Measurements from ENCODE around the gene ACSS3.
"Not testable (repeated sequence)": the region's sequence is repeated elsewhere in the genome, so short reads cannot be mapped to it uniquely, and the experiment has no call there.

The ACSS3 gene

DNA sequence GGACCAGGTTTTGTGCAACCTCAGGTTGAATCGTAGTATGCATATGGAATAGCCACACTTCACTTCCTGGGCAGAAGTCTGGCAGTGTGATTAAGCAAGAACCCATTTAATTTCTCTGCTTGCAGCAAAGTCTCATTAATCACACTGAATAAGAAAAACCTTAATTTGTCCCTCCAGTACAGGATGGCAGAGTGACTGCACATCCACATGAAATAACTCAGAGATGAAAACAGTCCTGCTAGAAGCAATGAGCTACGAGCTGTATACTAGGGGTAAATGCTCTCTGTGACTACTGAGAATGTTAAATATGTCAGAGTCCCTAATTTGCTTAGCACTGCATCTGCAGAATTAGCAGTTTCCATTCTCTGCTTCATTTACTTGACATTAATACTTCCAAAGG, 88.9 kb downstream of the ACSS3 start:
- DNase-seq (ENCODE audit: low read depth in 2 of 2) = no peak

DNA sequence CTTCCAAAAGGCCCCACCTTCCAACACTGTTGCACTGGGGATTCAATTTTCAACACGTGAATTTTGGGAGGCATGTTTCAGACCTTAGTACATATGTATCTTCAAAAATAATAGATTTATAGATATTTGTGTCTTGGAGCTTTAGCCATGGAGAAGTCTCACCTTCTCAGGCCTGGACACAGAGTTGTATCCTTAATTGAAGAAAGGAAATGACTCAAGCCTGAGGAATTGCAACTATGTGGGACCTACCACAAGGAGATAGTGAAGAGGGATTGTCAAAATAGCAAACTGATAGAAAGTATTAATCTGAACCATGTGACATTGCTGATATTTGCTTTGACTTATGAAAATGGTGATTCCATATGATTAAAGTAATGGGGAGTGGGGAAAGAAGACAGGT, 89.8 kb downstream of the ACSS3 start:
- no peak for DNase-seq (ENCODE audit: low read depth in 2 of 2)

DNA sequence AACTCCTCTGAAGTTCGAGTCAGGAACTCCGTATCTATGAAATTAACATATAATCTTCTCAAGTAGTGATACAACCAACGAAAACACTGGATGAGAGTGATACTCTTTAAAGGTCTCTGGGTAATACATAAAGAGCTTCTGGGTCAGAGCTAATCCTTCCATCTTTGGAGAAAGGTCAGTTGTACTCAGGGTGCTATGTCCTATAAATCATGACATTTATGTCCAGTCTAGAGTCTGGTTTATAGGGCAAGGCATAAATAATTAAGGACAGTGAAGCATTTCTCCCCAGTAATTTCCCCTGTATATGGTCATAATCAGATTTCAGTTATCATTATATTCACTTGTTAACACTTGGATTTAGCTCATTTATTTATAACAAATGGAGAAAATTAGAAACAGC, 90.6 kb downstream of the ACSS3 start:
- no peak for DNase-seq (ENCODE audit: low read depth in 2 of 2)

DNA sequence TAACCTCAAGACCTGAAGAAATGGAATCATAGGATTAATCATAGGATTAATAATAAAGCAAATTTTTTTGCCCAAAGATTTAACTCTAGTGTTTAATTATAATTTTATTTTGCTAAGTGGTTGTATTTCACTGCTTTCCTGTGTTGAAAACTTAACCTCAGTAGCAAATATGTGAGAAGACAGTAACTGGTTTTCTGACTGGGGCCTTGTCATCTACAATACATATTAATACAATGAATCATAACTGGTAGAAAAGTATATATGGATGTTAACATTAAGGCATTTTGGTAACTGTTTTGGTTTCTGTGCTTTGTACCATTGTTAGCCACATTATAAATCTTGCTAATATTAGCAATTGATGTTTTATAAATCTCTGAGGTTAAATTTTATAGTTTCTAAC, 92.2 kb downstream of the ACSS3 start:
- no peak for DNase-seq (ENCODE audit: low read depth in 2 of 2)

DNA sequence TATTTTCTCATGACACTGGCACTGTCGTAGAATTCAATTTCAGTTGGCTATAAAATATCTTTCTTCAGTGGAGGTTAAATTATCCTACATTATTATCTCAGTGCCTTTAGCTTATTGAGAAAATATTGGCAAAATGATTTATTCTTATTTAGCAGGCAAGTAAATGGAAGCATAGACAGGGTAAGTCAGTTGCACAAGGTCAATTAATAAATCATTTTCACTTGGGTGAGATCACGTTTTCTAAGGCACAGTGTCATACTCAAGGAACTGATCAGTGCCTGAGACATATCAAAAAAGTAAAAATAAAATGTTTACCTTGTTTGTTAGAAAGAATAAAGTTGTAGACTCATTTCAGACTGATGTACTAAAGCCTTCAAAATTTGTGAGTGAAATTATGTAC, 95.0 kb downstream of the ACSS3 start:
- no peak for DNase-seq (ENCODE audit: low read depth in 2 of 2)

DNA sequence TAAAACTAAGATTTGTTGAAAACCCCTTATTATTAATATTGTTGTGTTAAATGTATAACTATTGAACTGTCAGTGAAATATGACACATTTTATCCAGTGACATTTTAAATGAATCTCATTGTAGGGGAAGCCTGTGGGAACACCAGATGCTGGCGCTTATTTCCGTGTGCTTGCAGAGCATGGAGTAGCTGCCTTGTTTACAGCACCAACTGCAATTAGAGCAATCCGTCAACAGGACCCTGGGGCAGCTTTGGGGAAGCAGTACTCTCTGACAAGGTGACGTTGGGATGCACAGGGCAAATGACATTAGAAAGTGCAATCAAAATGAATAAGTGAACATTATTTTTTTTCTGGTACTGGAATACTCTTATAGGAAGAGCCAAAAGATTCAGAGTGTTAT, 96.8 kb downstream of the ACSS3 start:
- DNase-seq (ENCODE audit: low read depth in 2 of 2) = no peak

DNA sequence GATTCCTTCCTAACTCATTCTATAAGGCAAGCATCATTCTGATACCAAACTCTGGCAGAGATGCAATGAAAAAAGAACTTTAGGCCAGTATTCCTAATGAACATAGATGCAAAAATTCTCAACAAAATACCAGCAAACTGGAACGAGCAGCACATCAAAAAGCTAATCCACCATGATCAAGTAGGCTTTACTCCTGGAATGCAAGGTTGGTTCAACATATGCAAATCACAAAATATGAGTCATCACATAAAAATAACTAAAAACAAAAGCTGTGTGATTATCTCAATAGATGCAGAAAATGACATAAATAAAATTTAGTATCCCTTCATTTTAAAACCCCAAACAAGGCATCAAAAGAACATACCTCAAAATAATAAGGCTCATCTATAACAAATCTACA, 98.9 kb downstream of the ACSS3 start:
- DNase-seq (ENCODE audit: low read depth in 2 of 2) = no peak

DNA sequence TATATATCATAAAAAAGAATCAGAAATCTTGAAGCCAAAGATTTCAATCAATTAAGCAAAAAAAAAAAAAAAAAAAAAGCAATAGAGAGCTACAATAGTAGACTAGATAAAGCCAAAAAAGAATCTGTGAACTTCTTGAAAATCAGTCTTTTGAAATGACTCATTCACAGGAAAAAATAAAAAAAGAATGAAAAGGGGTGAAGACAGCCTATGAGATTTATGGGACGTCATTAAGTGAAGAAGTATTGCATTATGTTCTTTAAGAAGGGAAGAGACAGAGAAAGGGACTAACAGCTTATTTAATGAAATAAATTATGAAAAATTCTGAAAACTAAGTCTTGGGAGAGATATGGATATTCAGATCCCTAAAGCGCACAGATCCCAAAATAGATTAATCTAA, 103.8 kb downstream of the ACSS3 start:
- DNase-seq (ENCODE audit: low read depth in 2 of 2) = no peak

DNA sequence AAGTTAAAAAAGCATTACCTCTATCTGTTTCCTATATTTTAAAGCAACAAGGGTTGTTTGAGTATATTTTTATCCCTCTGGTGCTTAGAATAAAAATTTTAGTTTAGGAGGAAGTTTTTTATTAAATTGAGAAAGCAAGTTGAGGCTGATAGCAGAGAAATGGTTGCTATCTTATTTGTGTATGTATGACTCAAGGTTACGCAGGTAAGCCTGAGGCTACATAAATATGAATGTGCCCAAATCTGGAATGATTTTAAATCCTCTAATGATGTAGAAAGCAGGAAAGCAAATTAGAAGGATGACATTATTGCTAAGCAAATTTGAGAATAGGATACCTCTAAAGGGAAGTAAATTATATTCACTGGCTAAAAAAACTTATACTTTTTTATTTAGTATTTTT, 109.8 kb downstream of the ACSS3 start:
- no peak for DNase-seq (ENCODE audit: low read depth in 2 of 2)

DNA sequence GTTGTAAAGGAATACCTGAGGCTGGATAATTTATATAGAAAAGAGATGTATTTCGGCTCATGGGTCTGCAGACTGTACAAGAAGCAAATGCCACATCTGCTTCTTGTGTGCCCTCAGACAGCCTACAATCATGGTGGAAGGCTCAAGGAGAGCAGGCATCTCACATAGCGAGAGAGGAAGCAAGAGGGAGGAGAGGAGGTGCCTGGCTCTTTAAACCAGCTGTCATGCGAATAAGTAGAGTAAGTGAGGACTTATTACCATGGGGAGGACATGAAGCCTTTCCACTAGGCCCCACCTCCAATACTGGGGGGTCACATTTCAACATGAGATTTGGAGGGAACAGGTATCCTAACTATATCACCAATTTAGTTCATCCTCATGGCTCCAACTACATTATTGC, 118.7 kb downstream of the ACSS3 start:
- no peak for DNase-seq (ENCODE audit: low read depth in 2 of 2)

DNA sequence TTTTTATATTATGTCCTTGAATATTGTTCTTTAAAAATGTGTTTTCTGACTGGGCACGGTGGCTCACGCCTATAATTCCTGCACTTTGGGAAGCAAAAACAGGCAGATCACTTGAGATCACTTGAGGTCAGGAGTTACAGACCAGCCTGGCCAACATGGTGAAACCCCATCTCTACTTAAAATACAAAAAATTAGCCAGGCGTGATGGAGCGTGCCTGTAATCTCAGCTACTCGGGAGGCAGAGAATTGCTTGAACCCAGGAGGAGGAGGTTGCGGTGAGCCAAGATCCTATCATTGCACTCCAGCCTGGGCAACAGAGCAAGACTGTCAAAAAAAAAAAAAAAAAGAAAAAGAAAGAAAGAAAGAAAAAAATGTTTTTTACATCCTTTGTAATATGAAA, 122.7 kb downstream of the ACSS3 start:
- DNase-seq (ENCODE audit: low read depth in 2 of 2) = not testable (repeated sequence)

DNA sequence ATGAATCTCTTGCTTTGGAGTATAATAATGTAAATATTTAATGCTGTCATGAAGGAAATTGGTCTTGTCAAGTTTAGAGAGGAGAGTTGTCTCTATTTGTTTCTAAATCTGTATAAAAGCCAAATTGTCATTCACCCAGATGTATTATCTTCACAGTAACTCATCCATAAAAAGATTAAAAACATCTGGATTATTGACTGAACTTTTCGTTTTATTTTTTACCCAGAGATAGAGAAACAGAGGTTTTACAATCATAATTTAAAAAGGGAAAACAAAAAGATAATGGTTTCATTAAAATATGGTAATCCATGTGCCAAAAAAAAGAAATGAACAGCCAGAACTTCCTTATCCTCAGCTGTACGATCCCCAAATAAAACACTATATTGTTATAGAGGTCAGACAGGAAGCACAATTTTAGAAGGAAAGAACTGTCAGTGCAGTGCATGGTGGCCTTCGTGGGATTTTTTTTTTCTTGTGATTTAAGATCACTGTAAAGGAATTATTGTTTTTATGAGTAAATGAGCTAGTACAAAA, 125.9 kb downstream of the ACSS3 start:
- no peak for DNase-seq (ENCODE audit: low read depth in 2 of 2)

DNA sequence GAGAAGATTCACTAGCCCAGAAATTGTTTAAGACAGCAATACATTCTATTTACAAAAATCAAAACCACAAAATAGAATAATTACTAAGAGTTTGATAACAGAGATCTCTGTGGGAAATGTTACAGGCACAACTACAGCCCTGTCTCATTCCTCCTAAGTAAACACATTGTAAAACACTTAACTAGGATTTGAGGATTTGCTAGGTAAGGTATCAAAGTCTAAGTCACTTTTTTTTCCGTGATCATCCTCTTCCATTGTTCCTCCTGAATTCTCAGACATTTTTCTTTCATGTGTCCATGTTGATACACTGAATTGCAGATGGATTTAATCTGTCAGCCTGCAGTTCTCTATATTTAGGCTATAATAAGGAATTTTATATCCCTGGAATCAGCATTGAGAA, 127.5 kb downstream of the ACSS3 start:
- DNase-seq (ENCODE audit: low read depth in 2 of 2) = no peak

DNA sequence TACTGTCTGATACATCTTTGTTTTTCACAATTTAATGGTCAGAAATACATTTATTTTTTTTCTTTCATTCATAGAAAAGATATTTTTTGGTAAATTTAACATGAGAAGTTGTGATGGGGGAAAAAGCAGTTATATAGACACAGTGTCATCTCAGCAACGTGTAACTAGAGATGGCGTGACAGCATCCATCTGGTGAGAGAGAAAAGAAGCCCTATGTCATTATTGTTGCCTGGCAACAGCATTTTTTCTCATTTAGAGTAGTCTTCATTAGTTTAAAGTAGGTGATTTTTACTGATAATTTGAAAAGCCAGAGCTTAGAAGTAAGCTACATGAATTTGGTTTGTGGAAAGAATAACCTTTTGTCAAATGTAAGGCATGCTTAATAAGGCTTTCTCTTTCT, 128.6 kb downstream of the ACSS3 start:
- no peak for DNase-seq (ENCODE audit: low read depth in 2 of 2)

DNA sequence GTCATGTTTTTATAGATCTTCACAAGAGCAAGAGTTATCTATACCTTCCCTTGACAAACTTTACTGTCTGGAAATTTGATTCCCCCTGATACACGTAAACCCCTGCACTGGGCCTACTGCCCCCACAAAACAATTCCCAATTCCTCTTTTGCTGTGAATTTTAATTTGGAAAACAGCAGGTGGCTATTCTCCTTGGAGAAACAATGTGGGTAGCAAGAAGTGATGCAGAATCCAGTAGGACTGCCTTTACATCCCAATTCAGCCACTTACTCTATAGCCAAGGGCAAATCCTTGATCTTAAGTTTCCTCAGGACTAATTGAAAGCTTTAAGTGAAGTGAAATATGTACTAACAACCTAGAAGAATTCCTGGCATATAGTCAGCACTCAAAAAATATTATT, 129.3 kb downstream of the ACSS3 start:
- no peak for DNase-seq (ENCODE audit: low read depth in 2 of 2)

DNA sequence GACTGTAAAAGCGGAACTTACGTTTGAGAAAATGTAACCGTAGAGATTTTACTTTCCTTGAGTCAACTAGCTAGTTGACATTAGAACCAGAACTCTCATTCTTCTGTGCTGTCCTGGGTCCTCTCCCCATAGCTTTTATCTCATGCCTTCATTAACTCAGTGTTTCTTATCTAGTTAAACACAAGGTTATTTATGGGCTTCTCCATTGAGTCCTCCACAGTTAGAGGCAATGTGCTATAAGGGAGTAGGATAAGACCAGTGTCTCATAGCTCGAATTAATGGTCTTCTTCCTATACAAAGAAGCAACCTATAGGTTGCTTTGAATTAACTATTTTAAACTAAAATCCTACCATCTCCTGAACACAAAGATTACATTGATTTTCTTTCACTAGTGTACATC, 129.8 kb downstream of the ACSS3 start:
- DNase-seq (ENCODE audit: low read depth in 2 of 2) = no peak

DNA sequence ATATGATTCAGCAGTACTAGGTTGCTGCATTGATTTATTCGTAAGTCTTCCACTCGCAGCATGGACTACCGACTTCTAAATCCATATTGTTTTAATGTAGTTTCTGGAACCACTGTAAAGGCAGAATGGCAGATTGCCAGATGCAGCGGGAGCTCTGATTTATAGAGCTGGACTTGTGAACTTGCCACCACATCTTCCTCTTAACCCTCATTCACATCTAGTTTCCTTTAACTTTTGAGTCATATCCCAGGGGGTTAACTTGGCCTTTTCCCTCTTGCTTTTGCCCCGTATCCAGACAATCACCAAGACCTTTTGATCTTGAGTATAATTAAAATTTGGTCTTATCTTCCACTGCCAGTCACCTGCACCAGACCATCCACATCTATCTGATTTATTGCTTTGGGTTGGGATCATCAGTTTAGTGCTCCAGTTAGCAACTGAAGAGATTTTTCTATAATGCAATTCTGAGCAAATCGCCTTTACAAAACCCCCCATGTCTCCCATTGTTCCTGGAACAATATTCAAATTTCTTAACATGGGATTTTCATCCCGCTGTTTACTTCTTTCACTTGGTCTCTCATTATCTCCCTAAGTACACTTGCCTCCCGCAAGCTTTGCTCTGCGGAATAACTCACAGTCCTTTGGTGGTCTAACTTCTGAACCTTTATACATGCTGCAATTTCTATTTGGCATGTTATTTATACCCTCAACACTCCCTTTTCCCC, 130.5 kb downstream of the ACSS3 start:
- no peak for DNase-seq (ENCODE audit: low read depth in 2 of 2)

DNA sequence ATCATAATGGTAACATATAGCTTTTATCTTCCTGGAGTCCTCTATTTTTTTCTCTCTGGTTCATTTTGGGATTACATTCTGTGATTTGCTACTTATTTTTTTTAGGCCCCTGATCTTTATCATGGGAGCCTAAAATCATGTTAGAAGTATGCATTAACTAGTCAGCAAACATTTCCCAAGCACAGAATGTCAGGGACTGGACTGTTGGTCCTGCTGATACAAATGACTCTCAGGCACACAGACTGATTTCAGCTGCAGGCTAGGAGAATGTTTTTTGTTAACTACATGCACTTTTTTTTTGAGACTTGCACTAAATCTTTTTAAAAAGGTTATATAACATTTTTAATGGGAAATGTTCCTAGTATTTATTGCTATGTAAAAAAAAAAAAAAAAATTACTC, 131.1 kb downstream of the ACSS3 start:
- DNase-seq (ENCODE audit: low read depth in 2 of 2) = no peak

DNA sequence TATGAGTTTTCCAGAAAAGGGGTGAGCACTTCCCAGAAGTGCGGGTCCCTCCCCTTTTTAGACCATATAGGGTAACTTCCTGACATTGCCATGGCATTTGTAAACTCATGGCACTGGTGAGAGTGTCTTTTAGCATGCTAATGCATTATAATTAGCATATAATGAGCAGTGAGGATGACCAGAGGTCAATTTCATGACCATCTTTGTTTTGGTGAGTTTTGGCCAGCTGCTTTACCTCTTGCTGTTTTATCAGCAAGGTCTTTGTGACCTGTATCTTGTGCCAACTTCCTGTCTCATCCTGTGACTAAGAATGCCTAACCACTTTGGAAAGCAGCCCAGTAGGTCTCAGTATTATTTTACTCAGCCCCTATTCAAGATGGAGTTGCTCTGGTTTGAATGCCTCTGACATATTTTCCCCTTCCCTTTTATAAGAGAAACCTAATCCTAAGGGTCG, 131.9 kb downstream of the ACSS3 start:
- DNase-seq (ENCODE audit: low read depth in 2 of 2) = not testable (repeated sequence)

DNA sequence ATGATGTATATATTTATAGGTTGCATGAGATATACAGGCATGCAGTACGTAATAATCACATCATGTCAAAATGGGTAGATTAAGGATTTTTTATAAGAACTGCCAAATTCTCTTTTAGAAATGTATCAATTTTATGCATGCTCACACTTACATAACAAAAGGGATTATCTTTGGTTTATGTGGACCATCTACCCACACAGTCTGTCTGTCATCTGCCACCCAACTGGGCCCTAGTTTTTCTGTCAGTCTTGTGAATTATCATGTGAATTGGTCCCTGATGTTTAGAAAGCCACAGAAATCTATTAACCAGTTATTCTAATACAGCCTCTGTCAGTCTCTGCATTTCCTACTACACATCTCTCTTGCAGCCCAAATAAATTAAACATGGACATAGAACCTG, 133.4 kb downstream of the ACSS3 start:
- no peak for DNase-seq (ENCODE audit: low read depth in 2 of 2)

DNA sequence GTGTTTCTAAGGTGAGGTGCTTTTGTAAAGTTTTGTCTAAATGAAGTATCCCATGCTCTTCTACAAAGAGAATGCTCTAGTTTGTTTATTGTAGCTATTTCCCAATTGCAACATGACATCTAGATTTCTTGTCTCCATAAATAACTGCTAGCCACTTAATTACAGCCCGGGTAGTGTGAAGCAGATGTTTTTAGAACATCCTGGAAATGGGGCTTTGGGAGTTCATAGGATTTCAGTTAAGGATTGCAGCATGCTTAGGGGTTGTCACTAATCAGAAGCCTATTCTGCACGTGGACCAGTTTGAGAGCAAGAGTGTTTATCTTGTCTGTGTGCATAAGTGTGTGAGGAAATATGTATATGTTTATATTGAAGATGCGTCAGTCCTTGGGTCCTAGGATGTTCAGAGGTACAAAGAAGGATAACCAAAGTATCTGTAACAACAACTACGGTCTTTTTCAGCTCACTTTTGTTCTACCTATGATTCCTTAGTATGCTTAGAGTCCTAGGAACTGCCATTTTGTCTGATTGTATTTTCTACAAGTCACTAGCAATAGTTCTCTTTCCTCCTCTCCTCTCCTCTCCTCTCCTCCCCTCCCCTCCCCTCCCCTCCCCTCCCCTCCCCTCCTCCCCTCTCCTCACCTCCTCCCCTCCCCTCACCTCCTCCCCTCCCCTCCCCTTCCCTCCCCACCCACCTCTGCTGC, 135.3 kb downstream of the ACSS3 start:
- DNase-seq (ENCODE audit: low read depth in 2 of 2) = no peak

DNA sequence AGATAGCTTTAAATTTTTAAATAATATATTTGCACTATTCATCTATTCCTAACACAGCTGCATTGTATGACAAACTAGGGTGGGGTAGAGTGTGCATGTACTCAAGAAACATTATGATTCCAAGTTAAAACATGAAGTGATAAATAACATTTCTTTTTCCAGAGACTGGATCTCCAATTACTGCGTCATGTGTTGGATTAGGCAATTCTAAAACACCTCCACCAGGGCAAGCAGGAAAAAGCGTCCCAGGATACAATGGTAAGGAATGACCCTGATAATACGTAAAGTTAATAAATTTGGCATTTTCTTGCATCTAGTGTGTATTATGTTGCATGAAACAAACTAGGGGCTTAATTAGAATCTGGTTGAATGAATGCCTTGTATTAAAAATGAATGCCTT, 138.9 kb downstream of the ACSS3 start:
- DNase-seq (ENCODE audit: low read depth in 2 of 2) = no peak

DNA sequence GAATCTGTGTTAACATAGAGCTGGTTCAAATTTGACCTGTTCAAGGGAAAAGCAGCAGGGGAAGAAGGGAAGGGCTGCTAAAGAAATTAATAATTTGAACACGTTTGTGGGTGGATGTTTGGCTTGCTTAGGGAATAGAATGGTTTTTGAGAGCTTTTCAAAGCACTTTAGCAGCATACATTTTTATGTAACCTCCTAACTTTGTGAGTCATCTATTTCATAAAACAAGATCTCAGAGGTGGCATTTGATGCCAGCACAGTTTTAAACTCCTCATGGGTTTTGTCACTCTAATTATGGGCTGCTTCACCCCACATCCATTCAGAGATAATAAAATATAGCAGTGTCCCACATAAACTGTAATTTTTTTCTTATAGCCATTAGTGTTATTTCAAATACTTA, 143.8 kb downstream of the ACSS3 start:
- DNase-seq (ENCODE audit: low read depth in 2 of 2) = no peak
